PC-3 (cell line): ENCODE results near the gene HMHB1. TPM values are rescaled to one million over a fixed set of nuclear protein-coding genes. Genes with fewer than 3 reads are reported as not detected.
A peak's percentile ranks its signal among the peaks of the same experiment; 100 is the strongest.

Experiments
- ATAC-seq: fragments of 200-7000 bp; cut with Tn5 transposase; 2 replicates; pipeline ENCODE4 v1.9.1; 2020; ENCODE audit warnings: mild to moderate bottlenecking, moderate library complexity
- BruUV-seq: library from RNA; stranded (reverse); fragments of 400-500 nt; replicated peaks from 2 replicates; lab custom pipeline; 2021; lab: Mats Ljungman, UMichigan
- CTCF ChIA-PET: fragments of 300-600 bp; sonication (Branson Sonifier 250); formaldehyde crosslinking; loops from one replicate; lab custom pipeline; 2022; ENCODE audit warnings: antibody characterized with exemption; lab: Charles Lee
- POLR2A ChIA-PET: fragments of 300-600 bp; sonication (Branson Sonifier 250); formaldehyde crosslinking; loops from one replicate; lab custom pipeline; 2022; ENCODE audit warnings: antibody characterized with exemption; ENCODE audit not compliant: unreplicated experiment; lab: Charles Lee
- DNase-seq: peaks from one replicate; pipeline ENCODE4 v3.0.0-alpha.2; 2015
- H2AFZ ChIP-seq: fragments of 300-600 bp; sonication (generic); 2 replicates; pipeline ENCODE4 v1.6.0; 2016; ENCODE audit warnings: antibody characterized with exemption, low read length
- H3F3A ChIP-seq: fragments of 300-600 bp; sonication (generic); one replicate; pipeline ENCODE4 v1.6.0; 2017; ENCODE audit warnings: antibody characterized with exemption, low read length, control low read depth, mild to moderate bottlenecking; ENCODE audit not compliant: unreplicated experiment
- H3K27ac ChIP-seq: fragments of 300-600 bp; sonication (generic); 2 replicates; pipeline ENCODE4 v1.5.1; 2016; ENCODE audit warnings: mild to moderate bottlenecking, low read length
- H3K27me3 ChIP-seq: fragments of 300-600 bp; sonication (generic); 2 replicates; pipeline ENCODE4 v1.6.1; 2016; ENCODE audit warnings: low read length, mixed read lengths
- H3K36me3 ChIP-seq: fragments of 300-600 bp; sonication (generic); 2 replicates; pipeline ENCODE4 v1.6.1; 2016; ENCODE audit warnings: low read depth, mixed run types, low read length, mixed read lengths
- H3K4me1 ChIP-seq: fragments of 300-600 bp; sonication (generic); 2 replicates; pipeline ENCODE4 v1.5.1; 2016; ENCODE audit warnings: low read length; ENCODE audit not compliant: insufficient read depth
- H3K4me2 ChIP-seq: fragments of 300-600 bp; sonication (generic); 2 replicates; pipeline ENCODE4 v1.6.0; 2016; ENCODE audit warnings: low read length
- H3K4me3 ChIP-seq: fragments of 300-600 bp; sonication (generic); 2 replicates; pipeline ENCODE4 v1.5.1; 2016; ENCODE audit warnings: mild to moderate bottlenecking, low read length, mixed read lengths
- H3K79me2 ChIP-seq: fragments of 300-600 bp; sonication (generic); 2 replicates; pipeline ENCODE4 v1.6.1; 2017; ENCODE audit warnings: low read length, mixed read lengths
- H3K9ac ChIP-seq: fragments of 300-600 bp; sonication (generic); 2 replicates; pipeline ENCODE4 v1.6.0; 2016; ENCODE audit warnings: mild to moderate bottlenecking, low read length
- H3K9me2 ChIP-seq: fragments of 300-600 bp; sonication (generic); replicated peaks from 2 replicates; pipeline ENCODE4 v1.6.1; 2016; ENCODE audit warnings: mixed run types, low read length, mixed read lengths
- H3K9me3 ChIP-seq: fragments of 300-600 bp; sonication (generic); 2 replicates; pipeline ENCODE4 v1.6.1; 2016; ENCODE audit warnings: low read length, mixed read lengths
- H4K20me1 ChIP-seq: fragments of 300-600 bp; sonication (generic); 2 replicates; pipeline ENCODE4 v1.6.1; 2016; ENCODE audit warnings: low read length, mixed read lengths
- EZH2 ChIP-seq: fragments of 300-600 bp; sonication (generic); IDR thresholded peaks from one replicate; pipeline ENCODE4 v1.6.1; 2017; ENCODE audit warnings: antibody characterized with exemption, mild to moderate bottlenecking, low read length; ENCODE audit not compliant: unreplicated experiment
- EZH2phosphoT487 ChIP-seq: fragments of 300-600 bp; sonication (generic); IDR thresholded peaks from 2 replicates; pipeline ENCODE4 v1.6.1; 2018; ENCODE audit warnings: mild to moderate bottlenecking, antibody characterized with exemption, low read length, borderline replicate concordance
- intact Hi-C: fragments of 100-400 bp; cut with micrococcal nuclease; formaldehyde crosslinking; loops from 2 replicates; pipeline ENCODE4 v1.9.0; 2023
- total RNA-seq: library from RNA; depleted of rRNA; stranded (reverse); fragments of >200 nt; gene quantifications from 2 replicates; pipeline ENCODE4 v1.2.3, GENCODE V29; 2014
- TF ChIP-seq, protein P1 (sequence below): fragments of 300-600 bp; sonication (generic); conservative IDR thresholded peaks from 2 replicates; pipeline ENCODE4 v1.5.1; 2017; ENCODE audit warnings: antibody characterized with exemption, low read depth, mild to moderate bottlenecking, low read length

The HMHB1 gene
- total RNA-seq, 1 experiment from 2014 or later: not detected

DNA sequence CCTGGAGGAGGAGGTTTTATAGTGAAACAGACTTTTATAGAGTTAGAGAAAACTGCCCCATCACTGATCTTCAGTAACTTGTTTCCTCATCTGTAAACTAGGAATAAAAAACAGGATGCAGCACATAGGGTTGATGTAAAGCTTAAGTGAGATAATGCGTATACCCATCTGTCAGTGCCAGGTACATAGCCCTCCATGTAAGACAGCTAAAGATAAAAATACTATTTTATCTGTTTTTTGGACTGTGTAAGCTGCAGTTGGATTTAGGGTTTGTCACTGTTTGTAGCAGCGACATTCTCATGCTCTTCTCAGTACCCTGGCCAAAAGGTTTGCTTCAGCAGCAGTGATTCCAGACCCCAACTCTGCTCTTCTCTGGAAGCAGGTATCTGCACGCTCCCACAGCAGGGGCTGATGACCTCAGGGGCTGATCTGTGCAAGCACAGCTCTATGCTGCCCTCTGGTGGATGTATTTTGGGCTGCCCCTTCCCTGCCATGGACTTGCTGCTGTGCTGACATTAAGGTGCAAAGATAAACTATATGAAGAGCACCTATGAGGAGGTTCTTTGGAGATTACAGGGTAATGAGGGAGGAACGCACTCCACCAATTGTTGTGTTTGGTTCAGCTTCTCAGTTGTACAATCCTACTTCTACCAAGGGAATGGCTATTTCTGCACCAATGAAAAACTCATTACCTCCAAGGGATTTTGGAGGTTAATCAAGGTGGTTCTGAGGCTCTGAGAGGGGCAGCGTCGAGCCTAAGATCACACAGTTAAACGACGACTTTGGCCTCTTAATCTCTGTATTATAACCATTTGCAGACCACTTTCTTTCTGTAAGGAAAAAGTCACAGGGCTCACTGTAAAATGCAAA lies 13.1 kb downstream of the HMHB1 start:
- DNase-seq (peak; percentile 83), ATAC-seq (peak; percentile 68)
- Histone ChIP-seq H3K4me3 (no peak overlapping the region), H3K9ac (peak overlapping the region; percentile 26; the same call in 1 of the 2 replicates), H3F3A (no peaks in the 10 kb centered on the region), H2AFZ (no peak overlapping the region), H3K9me3 (no peaks in the 10 kb centered on the region), H4K20me1 (no peaks in the 10 kb centered on the region), H3K27me3 (no peaks in the 10 kb centered on the region), H3K4me1 (peaks cover 18% of the 10 kb centered on the region), H3K9me2 (no peaks in the 10 kb centered on the region), H3K27ac (no peak overlapping the region), H3K79me2 (no peaks in the 10 kb centered on the region), H3K4me2 (no peak overlapping the region), H3K36me3 (no peaks in the 10 kb centered on the region)
- intact Hi-C loops: loop anchor here (1.0 to 10.0 kb wide), 4 partner anchors 140 to 820 kb away; no protein-coding TSS in a partner anchor
- POLR2A ChIA-PET: no interaction called here
- TF ChIP-seq EZH2phosphoT487: no peak
- TF ChIP-seq EZH2: no peak
- TF ChIP-seq, protein P1, sequence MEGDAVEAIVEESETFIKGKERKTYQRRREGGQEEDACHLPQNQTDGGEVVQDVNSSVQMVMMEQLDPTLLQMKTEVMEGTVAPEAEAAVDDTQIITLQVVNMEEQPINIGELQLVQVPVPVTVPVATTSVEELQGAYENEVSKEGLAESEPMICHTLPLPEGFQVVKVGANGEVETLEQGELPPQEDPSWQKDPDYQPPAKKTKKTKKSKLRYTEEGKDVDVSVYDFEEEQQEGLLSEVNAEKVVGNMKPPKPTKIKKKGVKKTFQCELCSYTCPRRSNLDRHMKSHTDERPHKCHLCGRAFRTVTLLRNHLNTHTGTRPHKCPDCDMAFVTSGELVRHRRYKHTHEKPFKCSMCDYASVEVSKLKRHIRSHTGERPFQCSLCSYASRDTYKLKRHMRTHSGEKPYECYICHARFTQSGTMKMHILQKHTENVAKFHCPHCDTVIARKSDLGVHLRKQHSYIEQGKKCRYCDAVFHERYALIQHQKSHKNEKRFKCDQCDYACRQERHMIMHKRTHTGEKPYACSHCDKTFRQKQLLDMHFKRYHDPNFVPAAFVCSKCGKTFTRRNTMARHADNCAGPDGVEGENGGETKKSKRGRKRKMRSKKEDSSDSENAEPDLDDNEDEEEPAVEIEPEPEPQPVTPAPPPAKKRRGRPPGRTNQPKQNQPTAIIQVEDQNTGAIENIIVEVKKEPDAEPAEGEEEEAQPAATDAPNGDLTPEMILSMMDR: peak; percentile 87
- CTCF ChIA-PET: interaction anchor here (0.9 kb wide), 1 partner anchor 421 kb away, joined by 6 read pairs; no protein-coding TSS in a partner anchor
- BruUV-seq: no TSS peak

DNA sequence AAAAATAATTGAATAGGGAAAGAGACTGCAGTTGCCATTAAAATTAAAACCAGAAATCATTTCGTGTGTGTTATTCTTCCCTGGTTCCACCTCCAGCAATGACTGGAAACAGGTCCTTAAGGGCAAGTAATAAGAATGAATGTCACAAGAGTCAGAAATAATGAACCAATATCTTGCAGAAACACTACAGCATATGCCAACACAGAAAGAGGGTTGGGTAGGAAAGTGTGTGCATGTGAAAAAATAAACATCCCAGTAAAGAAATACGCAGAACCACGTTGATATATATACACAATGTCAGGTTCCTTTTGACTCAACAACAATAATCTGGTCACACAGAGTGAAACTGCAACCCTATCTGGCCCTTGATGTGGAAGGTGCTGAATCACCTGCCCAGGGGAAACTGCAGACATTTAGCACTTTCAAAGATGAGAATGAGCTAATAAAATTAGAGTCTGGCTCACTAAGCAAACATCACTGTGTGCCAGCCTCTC lies 15.0 kb downstream of the HMHB1 start:
- ChIA-PET CTCF (interaction anchor here (0.6 to 1.1 kb wide), 2 partner anchors 141 to 939 kb away, joined by 3 to 6 read pairs; no protein-coding TSS in a partner anchor), POLR2A (interaction anchor here (0.6 kb wide), 1 partner anchor 294 kb away, joined by 3 read pairs; no protein-coding TSS in a partner anchor)
- no peaks in the 10 kb centered on the region for H3K9me3 ChIP-seq
- no peaks in the 10 kb centered on the region for H3K79me2 ChIP-seq
- H3K4me1 ChIP-seq: peaks cover 18% of the 10 kb centered on the region
- peak overlapping the region; percentile 55; the same call in 1 of the 2 replicates for H3K9ac ChIP-seq
- DNase-seq (peak; percentile 90), ATAC-seq (peak; percentile 96)
- no peaks in the 10 kb centered on the region for H4K20me1 ChIP-seq
- no peaks in the 10 kb centered on the region for H3K36me3 ChIP-seq
- H3K4me3 ChIP-seq: peak overlapping the region; percentile 22; the same call in 1 of the 2 replicates
- H3F3A ChIP-seq: no peaks in the 10 kb centered on the region
- H3K27me3 ChIP-seq: no peaks in the 10 kb centered on the region
- peak overlapping the region; percentile 61 for H3K4me2 ChIP-seq
- peak overlapping the region; percentile 84 for H3K27ac ChIP-seq
- TF ChIP-seq EZH2 (no peak), EZH2phosphoT487 (no peak)
- TF ChIP-seq, protein P1: no peak
- intact Hi-C loops: loop anchor here (1.0 to 10.0 kb wide), 9 partner anchors 72 to 822 kb away; no protein-coding TSS in a partner anchor
- H3K9me2 ChIP-seq: no peaks in the 10 kb centered on the region
- no TSS peak for BruUV-seq
- no peak overlapping the region for H2AFZ ChIP-seq
